ENCODE data around the gene GGT1.
"Not testable (repeated sequence)": the region's sequence is repeated elsewhere in the genome, so short reads cannot be mapped to it uniquely, and the experiment has no call there.

GRCh38 chr22:24630812-24631427 lies 27.9 kb downstream of the GGT1 start:
- TF ChIP-seq CTCF (IDR thresholded peaks at IDR 0.05; ENCODE audit: extremely low read depth in 1 of 2, insufficient read depth in 1 of 2, low read depth in 1 of 2, low read length in 2 of 2); EZH2 (IDR thresholded peaks at IDR 0.05; ENCODE audit: borderline replicate concordance, low read depth, low read length, severe bottlenecking); POLR2A (IDR thresholded peaks at IDR 0.05; ENCODE audit: low read depth, low read length); JUN (IDR thresholded peaks at IDR 0.05; ENCODE audit: borderline replicate concordance, insufficient read depth, insufficient read length, low read depth); FOS (IDR thresholded peaks at IDR 0.05; ENCODE audit: borderline replicate concordance, insufficient read depth, low read length): not testable (repeated sequence)
- TF ChIP-seq, protein P1, sequence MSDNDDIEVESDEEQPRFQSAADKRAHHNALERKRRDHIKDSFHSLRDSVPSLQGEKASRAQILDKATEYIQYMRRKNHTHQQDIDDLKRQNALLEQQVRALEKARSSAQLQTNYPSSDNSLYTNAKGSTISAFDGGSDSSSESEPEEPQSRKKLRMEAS (IDR thresholded peaks at IDR 0.05; ENCODE audit: insufficient read depth, insufficient read length): not testable (repeated sequence)
